ENCODE measurements around the gene NCKAP5. TPM values are rescaled to one million over a fixed set of nuclear protein-coding genes. Genes with fewer than 3 reads are reported as not detected.

NCKAP5 gene
- total and polyA plus RNA-seq, 2 experiments from 2014 or later: 0.65 to 0.86 TPM

DNA sequence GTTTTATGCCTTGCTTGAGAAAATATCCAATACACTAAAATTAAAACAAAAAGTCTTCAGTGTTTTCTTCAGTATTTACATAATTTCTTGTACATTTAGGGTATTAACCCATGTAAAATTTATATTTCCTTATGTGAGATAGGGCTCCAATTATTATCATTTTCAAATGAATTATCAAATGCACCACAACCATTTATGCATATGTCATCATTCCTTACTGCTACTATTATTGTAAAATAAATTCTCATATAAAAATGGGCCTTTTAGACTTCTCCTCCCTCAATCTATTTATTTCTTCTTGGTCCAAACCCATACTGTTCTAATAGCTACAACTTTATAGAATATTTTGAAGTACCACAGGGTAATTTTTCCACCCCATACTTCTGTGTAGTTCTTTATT lies 722.9 kb downstream of the NCKAP5 start:
- no peaks in the 10 kb centered on the region for H3K27me3 ChIP-seq (replicated peaks; ENCODE audit: insufficient read depth)
- no peak overlapping the region for H2AFZ ChIP-seq
- no peaks in the 10 kb centered on the region for H3K9me2 ChIP-seq (ENCODE audit: insufficient read depth)
- H3K9ac ChIP-seq: no peak overlapping the region
- no peak overlapping the region for H3K4me3 ChIP-seq
- in situ Hi-C loops (cut with MboI): no loop called here
- no peaks in the 10 kb centered on the region for H3K9me3 ChIP-seq (ENCODE audit: low read depth)
- H3F3A ChIP-seq (ENCODE audit: insufficient read depth): no peaks in the 10 kb centered on the region
- H3K4me2 ChIP-seq (ENCODE audit: unreplicated experiment): no peak overlapping the region
- no peaks in the 10 kb centered on the region for H3K36me3 ChIP-seq (ENCODE audit: low read depth)
- H3K4me1 ChIP-seq (ENCODE audit: insufficient read depth): no peaks in the 10 kb centered on the region
- TF ChIP-seq EZH2 (IDR thresholded peaks at IDR 0.05; ENCODE audit: insufficient read depth, poor library complexity, severe bottlenecking) (no peak), EZH2phosphoT487 (IDR thresholded peaks at IDR 0.05; ENCODE audit: insufficient read depth, low read depth) (no peak)
- no peaks in the 10 kb centered on the region for H4K20me1 ChIP-seq (ENCODE audit: insufficient read depth)
- H3K79me2 ChIP-seq (ENCODE audit: insufficient read depth): no peaks in the 10 kb centered on the region
- DNase-seq: no peak
- H3K27ac ChIP-seq: no peak overlapping the region

- TF ChIP-seq EZH2 (IDR thresholded peaks at IDR 0.05; ENCODE audit: insufficient read depth, poor library complexity, severe bottlenecking): no peak
- no peak for TF ChIP-seq EZH2phosphoT487 (IDR thresholded peaks at IDR 0.05; ENCODE audit: insufficient read depth, low read depth)
- H3F3A ChIP-seq (ENCODE audit: insufficient read depth): no peaks in the 10 kb centered on the region
- WGBS, 2 experiments (ENCODE audit: low coverage in 1 of 2, low lambda C conversion rate in 2 of 2, missing lambda C conversion rate in 2 of 2): 69 to 71% methylated on average over 4 of the region's 4 CpGs
- H4K20me1 ChIP-seq (ENCODE audit: insufficient read depth): no peaks in the 10 kb centered on the region
- no peaks in the 10 kb centered on the region for H3K27me3 ChIP-seq (replicated peaks; ENCODE audit: insufficient read depth)
- no peak overlapping the region for H2AFZ ChIP-seq
- H3K4me3 ChIP-seq: no peak overlapping the region
- no peak for DNase-seq
- no peak overlapping the region for H3K4me2 ChIP-seq (ENCODE audit: unreplicated experiment)
- no peaks in the 10 kb centered on the region for H3K4me1 ChIP-seq (ENCODE audit: insufficient read depth)
- H3K9me3 ChIP-seq (ENCODE audit: low read depth): no peaks in the 10 kb centered on the region
- no peaks in the 10 kb centered on the region for H3K36me3 ChIP-seq (ENCODE audit: low read depth)
- H3K79me2 ChIP-seq (ENCODE audit: insufficient read depth): no peaks in the 10 kb centered on the region
- no peak overlapping the region for H3K27ac ChIP-seq
- H3K9ac ChIP-seq: no peak overlapping the region
- H3K9me2 ChIP-seq (ENCODE audit: insufficient read depth): no peaks in the 10 kb centered on the region
- in situ Hi-C loops (cut with MboI): no loop called here
Observed at GRCh38 chr2:132844585-132844984, 723.7 kb downstream of the NCKAP5 start.

GRCh38 chr2:132837769-132838168 lies 730.5 kb downstream of the NCKAP5 start:
- whole genome bisulfite sequencing, 2 experiments (ENCODE audit: low coverage in 1 of 2, low lambda C conversion rate in 2 of 2, missing lambda C conversion rate in 2 of 2): 30 to 47% methylated on average over 1 of the region's 1 CpG
- H3K9me3 ChIP-seq (ENCODE audit: low read depth): no peaks in the 10 kb centered on the region
- H3K36me3 ChIP-seq (ENCODE audit: low read depth): no peaks in the 10 kb centered on the region
- no peaks in the 10 kb centered on the region for H3K9me2 ChIP-seq (ENCODE audit: insufficient read depth)
- no peaks in the 10 kb centered on the region for H3K27me3 ChIP-seq (replicated peaks; ENCODE audit: insufficient read depth)
- no peak overlapping the region for H3K4me2 ChIP-seq (ENCODE audit: unreplicated experiment)
- no peak for DNase-seq
- H3K4me3 ChIP-seq: no peak overlapping the region
- H3K27ac ChIP-seq: no peak overlapping the region
- no peaks in the 10 kb centered on the region for H3K4me1 ChIP-seq (ENCODE audit: insufficient read depth)
- no peak overlapping the region for H2AFZ ChIP-seq
- no peaks in the 10 kb centered on the region for H3F3A ChIP-seq (ENCODE audit: insufficient read depth)
- H3K79me2 ChIP-seq (ENCODE audit: insufficient read depth): no peaks in the 10 kb centered on the region
- H4K20me1 ChIP-seq (ENCODE audit: insufficient read depth): no peaks in the 10 kb centered on the region
- H3K9ac ChIP-seq: no peak overlapping the region
- in situ Hi-C loops (cut with MboI): no loop called here
- TF ChIP-seq EZH2 (IDR thresholded peaks at IDR 0.05; ENCODE audit: insufficient read depth, poor library complexity, severe bottlenecking) (no peak), EZH2phosphoT487 (IDR thresholded peaks at IDR 0.05; ENCODE audit: insufficient read depth, low read depth) (no peak)

DNA sequence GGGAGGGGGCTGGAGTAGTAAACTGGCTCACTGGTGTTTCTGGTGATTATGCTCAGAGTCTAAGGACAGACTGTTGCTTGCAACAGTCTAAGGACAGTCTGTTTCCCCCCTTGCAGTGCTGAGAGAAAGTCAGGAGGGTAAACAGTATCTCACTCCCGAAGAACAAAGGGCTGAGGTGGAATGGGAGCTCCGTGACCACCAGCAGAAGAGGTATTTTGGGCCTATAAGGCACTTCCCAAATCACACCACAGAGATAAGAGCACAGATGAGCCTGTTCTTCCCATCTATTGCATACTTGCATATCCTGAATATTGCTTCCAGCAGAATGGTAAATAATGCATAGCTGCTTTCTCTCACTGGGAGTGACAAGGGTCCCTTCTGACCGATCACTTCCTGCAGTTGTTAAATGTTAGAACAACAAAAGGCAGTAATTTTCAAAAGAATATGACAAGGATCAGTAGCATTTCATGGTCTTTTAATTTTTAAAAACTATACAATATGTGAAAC lies 737.9 kb downstream of the NCKAP5 start:
- WGBS, 2 experiments (ENCODE audit: low coverage in 1 of 2, low lambda C conversion rate in 2 of 2, missing lambda C conversion rate in 2 of 2): 43 to 44% methylated on average over 3 of the region's 3 CpGs
- H3K4me2 ChIP-seq (ENCODE audit: unreplicated experiment): no peak overlapping the region
- no peaks in the 10 kb centered on the region for H3K9me2 ChIP-seq (ENCODE audit: insufficient read depth)
- no peaks in the 10 kb centered on the region for H3K9me3 ChIP-seq (ENCODE audit: low read depth)
- H3K79me2 ChIP-seq (ENCODE audit: insufficient read depth): no peaks in the 10 kb centered on the region
- no peak overlapping the region for H3K4me3 ChIP-seq
- in situ Hi-C loops (cut with MboI): no loop called here
- H3K27me3 ChIP-seq (replicated peaks; ENCODE audit: insufficient read depth): no peaks in the 10 kb centered on the region
- no peaks in the 10 kb centered on the region for H3F3A ChIP-seq (ENCODE audit: insufficient read depth)
- no peak overlapping the region for H3K27ac ChIP-seq
- no peak overlapping the region for H2AFZ ChIP-seq
- no peaks in the 10 kb centered on the region for H3K4me1 ChIP-seq (ENCODE audit: insufficient read depth)
- TF ChIP-seq EZH2phosphoT487 (IDR thresholded peaks at IDR 0.05; ENCODE audit: insufficient read depth, low read depth): no peak
- no peak for TF ChIP-seq EZH2 (IDR thresholded peaks at IDR 0.05; ENCODE audit: insufficient read depth, poor library complexity, severe bottlenecking)
- no peaks in the 10 kb centered on the region for H3K36me3 ChIP-seq (ENCODE audit: low read depth)
- no peaks in the 10 kb centered on the region for H4K20me1 ChIP-seq (ENCODE audit: insufficient read depth)
- no peak for DNase-seq
- no peak overlapping the region for H3K9ac ChIP-seq

- Histone ChIP-seq H4K20me1 (ENCODE audit: insufficient read depth) (no peaks in the 10 kb centered on the region), H3K4me2 (ENCODE audit: unreplicated experiment) (no peak overlapping the region), H3K9ac (no peak overlapping the region), H3K4me1 (ENCODE audit: insufficient read depth) (no peaks in the 10 kb centered on the region), H3K9me2 (ENCODE audit: insufficient read depth) (no peaks in the 10 kb centered on the region), H3K27ac (no peak overlapping the region), H3K4me3 (no peak overlapping the region), H3F3A (ENCODE audit: insufficient read depth) (no peaks in the 10 kb centered on the region), H3K79me2 (ENCODE audit: insufficient read depth) (no peaks in the 10 kb centered on the region), H3K27me3 (replicated peaks; ENCODE audit: insufficient read depth) (no peaks in the 10 kb centered on the region), H2AFZ (no peak overlapping the region), H3K36me3 (ENCODE audit: low read depth) (no peaks in the 10 kb centered on the region), H3K9me3 (ENCODE audit: low read depth) (no peaks in the 10 kb centered on the region)
- TF ChIP-seq EZH2 (IDR thresholded peaks at IDR 0.05; ENCODE audit: insufficient read depth, poor library complexity, severe bottlenecking) (no peak), EZH2phosphoT487 (IDR thresholded peaks at IDR 0.05; ENCODE audit: insufficient read depth, low read depth) (no peak)
- 61 to 73% methylated on average over 2 of the region's 2 CpGs for WGBS, 2 experiments (ENCODE audit: low coverage in 1 of 2, low lambda C conversion rate in 2 of 2, missing lambda C conversion rate in 2 of 2)
- in situ Hi-C loops (cut with MboI): no loop called here
- DNase-seq: no peak
Observed at GRCh38 chr2:132825601-132826000, 742.7 kb downstream of the NCKAP5 start.

Measured in GM23248 (cell line).